ENCODE data around the gene SELENOV.

DNA sequence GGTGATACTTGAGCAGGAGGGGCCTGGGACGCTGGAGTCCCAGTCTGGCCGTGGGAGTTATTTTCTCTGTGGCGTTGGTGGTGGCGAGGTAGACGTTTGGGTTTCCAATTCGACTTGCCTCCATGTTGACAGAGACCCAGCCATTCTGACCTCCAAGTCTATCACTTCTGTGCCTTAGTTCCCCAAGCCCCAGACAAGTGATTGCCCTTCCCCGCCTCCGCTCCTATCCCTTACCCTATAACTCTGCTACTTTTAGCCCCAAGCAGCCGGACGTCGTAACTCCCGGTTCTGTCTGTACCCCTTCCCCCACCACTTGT is 33.8 kb upstream of the SELENOV start:
- TF ChIP-seq, protein P1, sequence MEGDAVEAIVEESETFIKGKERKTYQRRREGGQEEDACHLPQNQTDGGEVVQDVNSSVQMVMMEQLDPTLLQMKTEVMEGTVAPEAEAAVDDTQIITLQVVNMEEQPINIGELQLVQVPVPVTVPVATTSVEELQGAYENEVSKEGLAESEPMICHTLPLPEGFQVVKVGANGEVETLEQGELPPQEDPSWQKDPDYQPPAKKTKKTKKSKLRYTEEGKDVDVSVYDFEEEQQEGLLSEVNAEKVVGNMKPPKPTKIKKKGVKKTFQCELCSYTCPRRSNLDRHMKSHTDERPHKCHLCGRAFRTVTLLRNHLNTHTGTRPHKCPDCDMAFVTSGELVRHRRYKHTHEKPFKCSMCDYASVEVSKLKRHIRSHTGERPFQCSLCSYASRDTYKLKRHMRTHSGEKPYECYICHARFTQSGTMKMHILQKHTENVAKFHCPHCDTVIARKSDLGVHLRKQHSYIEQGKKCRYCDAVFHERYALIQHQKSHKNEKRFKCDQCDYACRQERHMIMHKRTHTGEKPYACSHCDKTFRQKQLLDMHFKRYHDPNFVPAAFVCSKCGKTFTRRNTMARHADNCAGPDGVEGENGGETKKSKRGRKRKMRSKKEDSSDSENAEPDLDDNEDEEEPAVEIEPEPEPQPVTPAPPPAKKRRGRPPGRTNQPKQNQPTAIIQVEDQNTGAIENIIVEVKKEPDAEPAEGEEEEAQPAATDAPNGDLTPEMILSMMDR (IDR thresholded peaks at IDR 0.05) = no peak
- TF ChIP-seq POLR2A (IDR thresholded peaks at IDR 0.05) = no peak
